Measurements from ENCODE around the gene SDHAF2. TPM values are rescaled to one million over a fixed set of nuclear protein-coding genes. Genes with fewer than 3 reads are reported as not detected.
A peak's percentile ranks its signal among the peaks of the same experiment; 100 is the strongest.

The SDHAF2 gene
- total and polyA plus RNA-seq, 2 of the 13 experiments (the other 11 are each of a cell fraction or from before 2014, with no cell fraction given), result 44.2 to 70.4 TPM

GRCh38 chr11:61429691-61430582 is at the start of gene SDHAF2, which contains the start of gene CPSF7 (continued):
- peak; percentile 89 for TF ChIP-seq ZBTB40 (IDR thresholded peaks at IDR 0.05)
- TF ChIP-seq ZBTB40 (CRISPR knock-in tag; IDR thresholded peaks at IDR 0.05), result peak; percentile 77
- TF ChIP-seq SMARCC2 (IDR thresholded peaks at IDR 0.05), result no peak
- TF ChIP-seq KDM5B (CRISPR knock-in tag; IDR thresholded peaks at IDR 0.05; ENCODE audit: borderline replicate concordance), result peak; percentile 97
- TF ChIP-seq BCLAF1 (IDR thresholded peaks at IDR 0.05), result no peak
- TF ChIP-seq YY1 (IDR thresholded peaks at IDR 0.05; ENCODE audit: insufficient read depth, insufficient replicate concordance, low read depth, low read length), result peak; percentile 94
- TF ChIP-seq ZNF460 (CRISPR knock-in tag; IDR thresholded peaks at IDR 0.05; ENCODE audit: borderline replicate concordance), result no peak
- no peak for TF ChIP-seq EEA1 (CRISPR knock-in tag; IDR thresholded peaks at IDR 0.05; ENCODE audit: borderline replicate concordance)
- no peak for TF ChIP-seq MAFG (CRISPR knock-in tag; IDR thresholded peaks at IDR 0.05)
- 0 out of 2 replicates have a peak, but pooled peaks have one; percentile 73 for TF ChIP-seq REXO4 (CRISPR knock-in tag; IDR thresholded peaks at IDR 0.05; ENCODE audit: borderline replicate concordance)
- TF ChIP-seq ZNF121 (CRISPR knock-in tag; IDR thresholded peaks at IDR 0.05), result no peak
- TF ChIP-seq NR3C1 (CRISPR knock-in tag; IDR thresholded peaks at IDR 0.05), result no peak
- peak; percentile 85; the same call in 1 of the 2 replicates for TF ChIP-seq ZNF724P (CRISPR knock-in tag; IDR thresholded peaks at IDR 0.05; ENCODE audit: borderline replicate concordance)
- no peak for TF ChIP-seq RBM22 (optimal IDR thresholded peaks at IDR 0.05; ENCODE audit: low read length)
- no peak for TF ChIP-seq CEBPG (CRISPR knock-in tag; IDR thresholded peaks at IDR 0.05)
- peak; percentile 90 for TF ChIP-seq YEATS2 (CRISPR knock-in tag; IDR thresholded peaks at IDR 0.05; ENCODE audit: borderline replicate concordance)
- TF ChIP-seq TBX3 (IDR thresholded peaks at IDR 0.05; ENCODE audit: borderline replicate concordance), result peak; percentile 13; the same call in 1 of the 2 replicates
- no peak for TF ChIP-seq FLYWCH1 (CRISPR knock-in tag; IDR thresholded peaks at IDR 0.05)
